Measurements from ENCODE around the gene JAG2. TPM values are rescaled to one million over a fixed set of nuclear protein-coding genes. Genes with fewer than 3 reads are reported as not detected.

The JAG2 gene
- total RNA-seq (2014; rRNA removed; shearing (Covaris generic)) (0.13 and 1.5 TPM in 2 replicates), polyA plus RNA-seq (2016; fragmentation: Nextera tagmentation; extraction: Ambion mirVana) (0.25 TPM in 1 of 2 replicates, not detected in the other)

DNA sequence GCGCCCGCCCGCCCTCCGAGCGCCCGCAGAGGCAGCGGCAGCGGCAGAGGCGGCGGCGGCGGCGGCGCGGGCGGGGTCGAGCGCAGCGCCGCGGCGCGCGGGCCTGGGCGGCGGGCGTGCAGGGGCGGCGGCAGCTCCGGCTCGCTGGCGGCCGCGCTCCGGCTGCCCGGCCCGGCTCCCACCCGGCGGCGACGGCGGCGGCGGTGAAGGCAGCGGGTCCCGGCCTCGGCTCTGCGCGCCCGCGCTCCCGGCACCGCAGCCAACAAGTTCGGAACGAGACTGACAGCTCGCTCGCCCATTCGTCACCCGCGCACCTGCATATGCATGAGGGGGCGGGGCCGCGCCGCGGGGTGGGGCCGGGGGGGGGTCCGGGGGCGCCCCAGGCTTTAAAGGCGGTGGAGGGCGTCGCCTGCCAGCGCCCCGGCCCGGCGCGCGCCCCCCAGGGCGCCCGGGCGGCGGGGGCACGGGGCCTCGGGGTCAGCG, at the start of gene JAG2:
JAG2 (minus strand) TSS at position 281 of the 483 bp plus-strand sequence. CDS start 356 bp downstream, outside the sequence.
- no peak within 1 kb of the TSS for H2AFZ ChIP-seq
- no peaks in the 10 kb centered on the region for H4K20me1 ChIP-seq (ENCODE audit: insufficient read depth)
- no peaks in the 10 kb centered on the region for H3K4me1 ChIP-seq (ENCODE audit: insufficient read depth)
- peaks cover 17% of the 10 kb centered on the region; the same call in 1 of the 2 replicates for H3K27me3 ChIP-seq (replicated peaks; ENCODE audit: insufficient read depth)
- H3K4me3 ChIP-seq = no peak within 1 kb of the TSS
- no peak within 1 kb of the TSS for H3K4me2 ChIP-seq (ENCODE audit: unreplicated experiment)
- TF ChIP-seq EZH2 (IDR thresholded peaks at IDR 0.05; ENCODE audit: insufficient read depth, poor library complexity, severe bottlenecking) (no peak), EZH2phosphoT487 (IDR thresholded peaks at IDR 0.05; ENCODE audit: insufficient read depth, low read depth) (no peak)
- no peak within 1 kb of the TSS for H3K27ac ChIP-seq
- 0 to 3% methylated on average over 7 to 12 of the region's 84 CpGs for WGBS, 2 experiments (ENCODE audit: low coverage in 1 of 2, low lambda C conversion rate in 2 of 2, missing lambda C conversion rate in 2 of 2)
- H3F3A ChIP-seq (ENCODE audit: insufficient read depth) = no peaks in the 10 kb centered on the region
- no peaks in the 10 kb centered on the region for H3K9me3 ChIP-seq (ENCODE audit: low read depth)
- no peaks in the 10 kb centered on the region for H3K36me3 ChIP-seq (ENCODE audit: low read depth)
- no peaks in the 10 kb centered on the region for H3K79me2 ChIP-seq (ENCODE audit: insufficient read depth)
- no peak within 1 kb of the TSS for H3K9ac ChIP-seq
- H3K9me2 ChIP-seq (ENCODE audit: insufficient read depth) = no peaks in the 10 kb centered on the region
- in situ Hi-C loops (cut with MboI) = no loop called here
- peak; percentile 33 for DNase-seq

DNA sequence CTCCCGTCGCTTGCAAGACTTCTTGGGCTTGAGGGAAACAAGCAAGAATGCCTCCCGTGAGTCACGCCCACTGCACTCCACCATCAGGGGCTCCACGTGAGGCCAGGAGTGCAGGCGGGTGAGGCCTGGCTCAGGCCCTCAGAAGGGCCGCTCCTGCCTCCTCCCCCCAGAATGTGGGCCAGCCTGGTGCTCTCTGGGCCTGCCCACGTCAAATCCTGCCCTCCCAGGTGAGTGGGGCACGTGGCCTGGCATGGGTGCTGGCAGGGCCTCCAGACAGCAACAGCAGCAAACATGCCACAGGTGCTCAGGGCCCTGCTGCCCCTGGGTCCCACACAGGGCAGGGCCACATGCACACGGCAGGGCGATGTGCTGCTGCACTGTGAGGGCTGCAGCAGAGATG, 49.2 kb upstream of the JAG2 start:
- H3K9ac ChIP-seq = no peak overlapping the region
- DNase-seq = no peak
- no peaks in the 10 kb centered on the region for H3K36me3 ChIP-seq (ENCODE audit: low read depth)
- H3K27ac ChIP-seq = no peak overlapping the region
- no peaks in the 10 kb centered on the region for H3F3A ChIP-seq (ENCODE audit: insufficient read depth)
- no peak overlapping the region for H2AFZ ChIP-seq
- 95 to 96% methylated on average over 10 to 11 of the region's 11 CpGs for WGBS, 2 experiments (ENCODE audit: low coverage in 1 of 2, low lambda C conversion rate in 2 of 2, missing lambda C conversion rate in 2 of 2)
- in situ Hi-C loops (cut with MboI) = no loop called here
- H3K27me3 ChIP-seq (replicated peaks; ENCODE audit: insufficient read depth) = no peaks in the 10 kb centered on the region
- no peaks in the 10 kb centered on the region for H3K79me2 ChIP-seq (ENCODE audit: insufficient read depth)
- H3K9me2 ChIP-seq (ENCODE audit: insufficient read depth) = no peaks in the 10 kb centered on the region
- H4K20me1 ChIP-seq (ENCODE audit: insufficient read depth) = no peaks in the 10 kb centered on the region
- no peak overlapping the region for H3K4me2 ChIP-seq (ENCODE audit: unreplicated experiment)
- H3K9me3 ChIP-seq (ENCODE audit: low read depth) = no peaks in the 10 kb centered on the region
- TF ChIP-seq EZH2phosphoT487 (IDR thresholded peaks at IDR 0.05; ENCODE audit: insufficient read depth, low read depth) (no peak), EZH2 (IDR thresholded peaks at IDR 0.05; ENCODE audit: insufficient read depth, poor library complexity, severe bottlenecking) (no peak)
- H3K4me1 ChIP-seq (ENCODE audit: insufficient read depth) = no peaks in the 10 kb centered on the region
- no peak overlapping the region for H3K4me3 ChIP-seq

- H3K27me3 ChIP-seq (replicated peaks; ENCODE audit: insufficient read depth) = no peaks in the 10 kb centered on the region
- no peaks in the 10 kb centered on the region for H3K9me3 ChIP-seq (ENCODE audit: low read depth)
- H3K36me3 ChIP-seq (ENCODE audit: low read depth) = no peaks in the 10 kb centered on the region
- no peaks in the 10 kb centered on the region for H3K9me2 ChIP-seq (ENCODE audit: insufficient read depth)
- no peak overlapping the region for H3K4me2 ChIP-seq (ENCODE audit: unreplicated experiment)
- TF ChIP-seq EZH2phosphoT487 (IDR thresholded peaks at IDR 0.05; ENCODE audit: insufficient read depth, low read depth) (no peak), EZH2 (IDR thresholded peaks at IDR 0.05; ENCODE audit: insufficient read depth, poor library complexity, severe bottlenecking) (no peak)
- in situ Hi-C loops (cut with MboI) = no loop called here
- no peak overlapping the region for H3K4me3 ChIP-seq
- no peaks in the 10 kb centered on the region for H3F3A ChIP-seq (ENCODE audit: insufficient read depth)
- H2AFZ ChIP-seq = no peak overlapping the region
- H3K79me2 ChIP-seq (ENCODE audit: insufficient read depth) = no peaks in the 10 kb centered on the region
- H3K4me1 ChIP-seq (ENCODE audit: insufficient read depth) = no peaks in the 10 kb centered on the region
- no peak overlapping the region for H3K27ac ChIP-seq
- no peak for DNase-seq
- H4K20me1 ChIP-seq (ENCODE audit: insufficient read depth) = no peaks in the 10 kb centered on the region
- WGBS, 2 experiments (ENCODE audit: low coverage in 1 of 2, low lambda C conversion rate in 2 of 2, missing lambda C conversion rate in 2 of 2) = 92 to 94% methylated on average over 26 to 30 of the region's 30 CpGs
- H3K9ac ChIP-seq = no peak overlapping the region
Observed at GRCh38 chr14:105216490-105217247, 48.1 kb upstream of the JAG2 start.

DNA sequence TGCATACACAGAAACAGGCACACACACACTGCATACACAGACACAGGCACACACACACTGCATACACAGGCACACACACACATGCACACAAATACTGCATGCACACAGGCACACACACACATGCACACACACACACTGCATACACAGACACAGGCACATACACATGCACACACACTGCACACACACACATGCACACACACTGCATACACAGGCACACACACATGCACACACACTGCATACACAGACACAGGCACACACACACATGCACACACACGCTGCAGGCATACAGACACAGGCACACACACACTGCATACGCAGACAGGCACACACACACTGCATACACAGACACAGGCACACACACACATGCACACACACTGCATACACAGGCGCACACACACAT, 47.0 kb upstream of the JAG2 start:
- H3K9me3 ChIP-seq (ENCODE audit: low read depth) = no peaks in the 10 kb centered on the region
- TF ChIP-seq EZH2phosphoT487 (IDR thresholded peaks at IDR 0.05; ENCODE audit: insufficient read depth, low read depth) (no peak), EZH2 (IDR thresholded peaks at IDR 0.05; ENCODE audit: insufficient read depth, poor library complexity, severe bottlenecking) (no peak)
- H3K4me3 ChIP-seq = no peak overlapping the region
- H3K9me2 ChIP-seq (ENCODE audit: insufficient read depth) = no peaks in the 10 kb centered on the region
- H3K27ac ChIP-seq = no peak overlapping the region
- no peak overlapping the region for H3K4me2 ChIP-seq (ENCODE audit: unreplicated experiment)
- H3K79me2 ChIP-seq (ENCODE audit: insufficient read depth) = no peaks in the 10 kb centered on the region
- no peak for DNase-seq
- no peaks in the 10 kb centered on the region for H3K36me3 ChIP-seq (ENCODE audit: low read depth)
- WGBS, 2 experiments (ENCODE audit: low coverage in 1 of 2, low lambda C conversion rate in 2 of 2, missing lambda C conversion rate in 2 of 2) = 72 to 81% methylated on average over 3 of the region's 3 CpGs
- no peaks in the 10 kb centered on the region for H4K20me1 ChIP-seq (ENCODE audit: insufficient read depth)
- H2AFZ ChIP-seq = no peak overlapping the region
- H3K4me1 ChIP-seq (ENCODE audit: insufficient read depth) = no peaks in the 10 kb centered on the region
- H3K27me3 ChIP-seq (replicated peaks; ENCODE audit: insufficient read depth) = no peaks in the 10 kb centered on the region
- no peak overlapping the region for H3K9ac ChIP-seq
- in situ Hi-C loops (cut with MboI) = no loop called here
- H3F3A ChIP-seq (ENCODE audit: insufficient read depth) = no peaks in the 10 kb centered on the region

All from GM23248 (cell line).